Measurements from ENCODE around the gene ANKRD45. TPM values are rescaled to one million over a fixed set of nuclear protein-coding genes. Genes with fewer than 3 reads are reported as not detected.
A peak's percentile ranks its signal among the peaks of the same experiment; 100 is the strongest.

Gene ANKRD45, protein sequence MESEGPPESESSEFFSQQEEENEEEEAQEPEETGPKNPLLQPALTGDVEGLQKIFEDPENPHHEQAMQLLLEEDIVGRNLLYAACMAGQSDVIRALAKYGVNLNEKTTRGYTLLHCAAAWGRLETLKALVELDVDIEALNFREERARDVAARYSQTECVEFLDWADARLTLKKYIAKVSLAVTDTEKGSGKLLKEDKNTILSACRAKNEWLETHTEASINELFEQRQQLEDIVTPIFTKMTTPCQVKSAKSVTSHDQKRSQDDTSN
- 0.73 and 0.98 TPM in 2 replicates for total RNA-seq (2021)
- percentile 34 among the genes with signal in this experiment for Bru-seq, nascent RNA
- percentile 46 among the genes with signal in this experiment for BruChase-seq, experiment 1, labeled RNA remaining after a 2-hour chase
- percentile 53 among the genes with signal in this experiment for BruChase-seq, experiment 2, labeled RNA remaining after a 6-hour chase
- long read RNA-seq, partial matches to known transcripts: 0 of 1 reads
- long read RNA-seq, other reads (novel, unspliced or antisense): 0 of 1 reads

DNA sequence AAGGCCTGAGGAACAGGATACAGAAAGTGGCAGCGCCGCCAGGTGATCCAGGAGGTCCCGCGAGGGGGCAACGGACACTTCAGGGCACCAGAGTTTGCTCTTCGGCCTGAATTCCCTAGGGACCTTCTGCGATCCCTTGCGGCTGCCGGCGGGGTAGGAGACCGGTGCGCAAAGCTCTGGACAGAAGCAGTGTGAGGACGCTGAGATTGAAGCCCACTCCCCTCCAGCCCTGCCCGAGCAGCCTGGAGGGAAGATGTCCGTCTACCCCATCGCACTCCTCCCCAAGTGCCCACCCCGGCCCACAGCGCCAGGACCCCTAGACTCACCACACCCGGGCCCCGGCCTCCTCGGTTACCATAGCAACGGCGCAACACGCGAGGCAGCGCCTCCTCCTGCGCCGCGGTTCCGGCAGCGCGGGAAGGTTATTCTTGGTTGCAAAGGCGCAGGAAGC lies at the start of gene ANKRD45:
TSS of gene ANKRD45 (minus strand) at position 361 of the 451 bp plus-strand sequence. CDS start 10,433 bp downstream, outside the sequence.
- ChIA-PET CTCF (no interaction called here), POLR2A (ENCODE audit: low non-redundant PET) (no interaction called here)
- Histone ChIP-seq H3K9me3 (ENCODE audit: low read depth, low read length, poor library complexity, severe bottlenecking) (no peaks in the 10 kb centered on the region), H3K36me3 (ENCODE audit: insufficient read depth, low read length, poor library complexity, severe bottlenecking) (no peaks in the 10 kb centered on the region), H3K27ac (ENCODE audit: low read depth, low read length, poor library complexity, severe bottlenecking) (no peak within 1 kb of the TSS), H3K4me3 (ENCODE audit: low read depth, low read length, poor library complexity, severe bottlenecking) (peak within 1 kb of the TSS; percentile 37), H3K27me3 (replicated peaks; ENCODE audit: insufficient read depth, low read depth, low read length, poor library complexity) (no peaks in the 10 kb centered on the region), H3K4me1 (ENCODE audit: insufficient read depth, low read length, poor library complexity, severe bottlenecking) (no peaks in the 10 kb centered on the region)
- peak; percentile 77 for DNase-seq (ENCODE audit: low spot score)
- intact Hi-C loops (cut with micrococcal nuclease; ENCODE audit: unreplicated experiment): no loop called here
- no TSS peak for BruUV-seq (replicated peaks)
- TF ChIP-seq CTCF (conservative IDR thresholded peaks at IDR 0.05; ENCODE audit: low read depth, low read length) (no peak), EZH2 (IDR thresholded peaks at IDR 0.05; ENCODE audit: borderline replicate concordance, low read depth, low read length, poor library complexity, severe bottlenecking) (no peak)

DNA sequence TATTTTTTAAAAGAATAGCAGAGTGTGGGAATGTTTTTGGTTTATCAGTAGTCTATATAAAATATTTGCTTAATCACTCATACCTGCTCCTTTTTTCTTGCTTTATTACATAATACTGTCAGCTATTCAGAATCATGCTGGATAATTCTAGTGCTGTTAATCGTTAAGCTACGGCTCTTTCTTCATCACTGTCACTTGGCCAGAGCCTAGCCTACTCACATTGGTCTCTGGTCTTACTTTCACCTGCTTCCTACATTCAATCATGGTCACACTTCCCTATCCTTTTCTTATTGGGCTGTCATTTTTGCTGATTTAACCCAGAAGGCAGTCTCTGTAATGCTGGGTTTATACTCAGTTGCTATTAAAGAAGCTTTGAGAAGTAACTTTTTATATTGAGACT lies 47.6 kb upstream of the ANKRD45 start:
- Histone ChIP-seq H3K36me3 (ENCODE audit: insufficient read depth, low read length, poor library complexity, severe bottlenecking) (no peaks in the 10 kb centered on the region), H3K27me3 (replicated peaks; ENCODE audit: insufficient read depth, low read depth, low read length, poor library complexity) (peaks cover 5% of the 10 kb centered on the region), H3K4me3 (ENCODE audit: low read depth, low read length, poor library complexity, severe bottlenecking) (no peak overlapping the region), H3K4me1 (ENCODE audit: insufficient read depth, low read length, poor library complexity, severe bottlenecking) (peaks cover 10% of the 10 kb centered on the region), H3K27ac (ENCODE audit: low read depth, low read length, poor library complexity, severe bottlenecking) (no peak overlapping the region), H3K9me3 (ENCODE audit: low read depth, low read length, poor library complexity, severe bottlenecking) (no peaks in the 10 kb centered on the region)
- TF ChIP-seq CTCF (conservative IDR thresholded peaks at IDR 0.05; ENCODE audit: low read depth, low read length): no peak
- no peak for TF ChIP-seq EZH2 (IDR thresholded peaks at IDR 0.05; ENCODE audit: borderline replicate concordance, low read depth, low read length, poor library complexity, severe bottlenecking)
- POLR2A ChIA-PET (ENCODE audit: low non-redundant PET): no interaction called here
- no peak for DNase-seq (ENCODE audit: low spot score)
- intact Hi-C loops (cut with micrococcal nuclease; ENCODE audit: unreplicated experiment): loop anchor here (10.0 kb wide), 1 partner anchor 108 kb away; the partner anchor contains the start of genes CENPL and DARS2
- CTCF ChIA-PET: no interaction called here
- BruUV-seq (replicated peaks): no TSS peak

DNA sequence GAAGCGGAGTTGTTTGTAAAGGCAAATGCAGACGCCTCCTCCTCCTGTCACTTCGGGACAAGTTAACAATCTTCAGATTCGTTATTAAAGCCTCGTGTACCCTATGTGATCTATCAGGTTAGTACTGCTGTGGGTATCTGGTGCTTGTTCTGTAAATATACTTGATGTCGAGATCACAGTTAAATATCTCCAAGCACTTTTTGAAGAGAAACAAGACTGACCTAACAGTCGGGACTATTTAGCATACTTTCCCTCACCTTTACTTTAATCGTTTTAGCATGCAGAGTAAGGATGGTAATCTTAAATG lies 45.8 kb upstream of the ANKRD45 start:
- no TSS peak for BruUV-seq (replicated peaks)
- peak overlapping the region; percentile 79 for H3K27ac ChIP-seq (ENCODE audit: low read depth, low read length, poor library complexity, severe bottlenecking)
- no peaks in the 10 kb centered on the region for H3K9me3 ChIP-seq (ENCODE audit: low read depth, low read length, poor library complexity, severe bottlenecking)
- peaks cover 10% of the 10 kb centered on the region for H3K27me3 ChIP-seq (replicated peaks; ENCODE audit: insufficient read depth, low read depth, low read length, poor library complexity)
- peaks cover 10% of the 10 kb centered on the region for H3K4me1 ChIP-seq (ENCODE audit: insufficient read depth, low read length, poor library complexity, severe bottlenecking)
- POLR2A ChIA-PET (ENCODE audit: low non-redundant PET): no interaction called here
- H3K36me3 ChIP-seq (ENCODE audit: insufficient read depth, low read length, poor library complexity, severe bottlenecking): no peaks in the 10 kb centered on the region
- intact Hi-C loops (cut with micrococcal nuclease; ENCODE audit: unreplicated experiment): loop anchor here (10.0 kb wide), 1 partner anchor 109 kb away; the partner anchor contains the start of genes CENPL and DARS2
- DNase-seq (ENCODE audit: low spot score): no peak
- CTCF ChIA-PET: no interaction called here
- H3K4me3 ChIP-seq (ENCODE audit: low read depth, low read length, poor library complexity, severe bottlenecking): peak overlapping the region; percentile 70
- TF ChIP-seq CTCF (conservative IDR thresholded peaks at IDR 0.05; ENCODE audit: low read depth, low read length): no peak
- no peak for TF ChIP-seq EZH2 (IDR thresholded peaks at IDR 0.05; ENCODE audit: borderline replicate concordance, low read depth, low read length, poor library complexity, severe bottlenecking)

Measured in A673 (cell line).